22Rv1 (cell line): Measurements from ENCODE around the gene JMJD7.

Experiments used
- ZFX ChIP-seq: fragments of 450-650 bp; IDR thresholded peaks from 2 replicates; pipeline ENCODE4 v1.6.1; 2017; ENCODE audit warnings: antibody characterized with exemption, borderline replicate concordance
- TF ChIP-seq, protein P1 (sequence below): fragments of 450-650 bp; IDR thresholded peaks from 2 replicates; pipeline ENCODE4 v1.5.1; 2017; ENCODE audit warnings: mild to moderate bottlenecking

DNA sequence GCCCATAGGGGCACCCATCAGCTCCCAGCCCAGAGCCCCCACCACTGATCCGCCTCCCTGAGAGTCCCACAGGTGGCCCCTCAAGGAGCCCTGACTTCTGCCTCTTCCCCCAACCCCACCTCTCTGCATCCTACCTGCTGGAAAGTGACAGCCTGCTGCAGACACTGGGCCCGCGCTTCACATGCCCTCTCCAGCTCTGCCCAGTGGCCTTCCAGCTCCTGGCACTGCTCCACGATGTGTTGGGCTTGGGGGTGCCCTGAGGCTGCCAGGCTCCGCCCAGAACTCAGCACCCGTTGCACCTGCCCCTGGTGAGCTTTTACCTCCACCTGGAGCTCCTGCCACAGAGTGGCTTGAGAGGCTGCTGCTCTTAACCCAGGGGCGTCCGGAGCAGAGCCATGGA lies 45.8 kb downstream of the JMJD7 start:
- TF ChIP-seq, protein P1, sequence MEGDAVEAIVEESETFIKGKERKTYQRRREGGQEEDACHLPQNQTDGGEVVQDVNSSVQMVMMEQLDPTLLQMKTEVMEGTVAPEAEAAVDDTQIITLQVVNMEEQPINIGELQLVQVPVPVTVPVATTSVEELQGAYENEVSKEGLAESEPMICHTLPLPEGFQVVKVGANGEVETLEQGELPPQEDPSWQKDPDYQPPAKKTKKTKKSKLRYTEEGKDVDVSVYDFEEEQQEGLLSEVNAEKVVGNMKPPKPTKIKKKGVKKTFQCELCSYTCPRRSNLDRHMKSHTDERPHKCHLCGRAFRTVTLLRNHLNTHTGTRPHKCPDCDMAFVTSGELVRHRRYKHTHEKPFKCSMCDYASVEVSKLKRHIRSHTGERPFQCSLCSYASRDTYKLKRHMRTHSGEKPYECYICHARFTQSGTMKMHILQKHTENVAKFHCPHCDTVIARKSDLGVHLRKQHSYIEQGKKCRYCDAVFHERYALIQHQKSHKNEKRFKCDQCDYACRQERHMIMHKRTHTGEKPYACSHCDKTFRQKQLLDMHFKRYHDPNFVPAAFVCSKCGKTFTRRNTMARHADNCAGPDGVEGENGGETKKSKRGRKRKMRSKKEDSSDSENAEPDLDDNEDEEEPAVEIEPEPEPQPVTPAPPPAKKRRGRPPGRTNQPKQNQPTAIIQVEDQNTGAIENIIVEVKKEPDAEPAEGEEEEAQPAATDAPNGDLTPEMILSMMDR = no peak
- no peak for TF ChIP-seq ZFX
